ENCODE data around the gene MBD5. TPM values are rescaled to one million over a fixed set of nuclear protein-coding genes. Genes with fewer than 3 reads are reported as not detected.

The MBD5 gene
- total RNA-seq, 1 donor from 2014 or later, result 59.1 TPM

DNA sequence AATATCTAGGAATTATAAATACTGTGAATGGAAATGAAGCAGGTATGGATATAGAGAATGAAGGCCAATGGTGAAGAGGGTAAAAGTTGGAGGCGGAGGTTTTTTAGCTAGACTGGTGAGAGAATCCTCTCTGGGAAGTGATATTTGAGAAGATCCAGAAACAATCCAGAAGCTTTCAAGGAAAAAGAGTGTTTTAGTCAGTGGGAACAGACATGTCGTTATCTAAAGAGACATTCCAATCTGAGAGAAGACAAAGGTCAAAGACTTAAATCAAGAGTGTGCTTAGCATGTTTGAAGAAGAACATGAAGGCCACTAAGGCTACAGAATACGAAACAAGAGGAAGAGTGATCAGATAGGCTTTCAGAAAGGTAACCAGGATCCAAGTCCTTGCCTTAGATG is 211.0 kb downstream of the MBD5 start:
- DNase-seq, result no peak

DNA sequence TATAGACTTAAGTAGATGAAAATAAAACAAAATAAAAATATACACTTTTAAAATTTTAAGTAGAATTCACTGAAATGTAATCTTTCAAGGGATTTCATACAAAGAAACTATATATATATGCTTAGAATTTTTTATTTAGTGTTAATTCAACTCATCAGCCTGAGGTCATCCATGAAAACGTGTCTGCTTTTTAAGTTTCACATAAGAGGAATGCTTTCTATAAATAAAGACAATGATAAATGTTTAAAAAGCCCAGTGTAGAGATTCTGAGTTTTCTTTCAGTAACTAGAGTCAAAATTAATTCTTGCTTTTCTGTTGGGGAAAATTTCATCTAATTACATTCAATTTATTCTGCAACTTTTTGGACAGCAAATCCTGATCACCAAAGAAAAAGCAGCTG is 213.3 kb downstream of the MBD5 start:
- no peak for DNase-seq

DNA sequence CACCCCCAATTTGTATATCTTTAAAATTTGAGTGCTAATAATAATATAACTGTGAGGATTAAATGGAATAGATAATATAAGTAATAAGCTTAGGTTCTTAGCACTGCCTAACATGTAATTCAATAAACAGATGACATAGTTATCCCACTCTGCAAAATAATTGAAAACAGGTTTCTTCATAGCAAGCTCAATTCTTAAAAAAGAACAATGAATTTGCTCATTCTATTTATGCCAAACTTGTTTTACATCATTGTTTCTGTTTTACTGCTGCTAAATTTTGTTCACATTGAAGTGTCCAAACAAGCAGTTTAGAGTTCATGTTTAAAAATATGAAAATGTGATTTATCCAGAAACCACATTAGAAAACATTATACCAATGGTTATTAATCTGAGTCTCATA is 217.0 kb downstream of the MBD5 start:
- no peak for DNase-seq

DNA sequence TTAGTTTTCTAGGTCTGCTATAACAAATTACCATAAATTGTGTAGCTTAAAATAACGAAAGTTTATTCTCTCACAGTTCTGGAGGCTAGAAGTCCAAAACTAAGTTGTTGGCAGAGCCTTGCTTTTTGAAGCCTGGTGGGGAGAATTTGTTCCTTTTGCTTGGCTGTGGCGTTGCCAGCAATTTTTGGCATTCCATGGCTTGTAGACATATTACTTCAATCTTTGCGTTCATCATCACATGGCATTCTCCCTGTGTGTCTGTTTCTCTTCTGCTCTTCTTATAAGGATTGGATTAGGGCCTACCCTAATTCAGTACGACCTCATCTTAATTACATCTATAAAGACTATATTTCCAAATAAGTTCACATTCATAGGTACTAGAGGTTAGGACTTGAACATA is 217.7 kb downstream of the MBD5 start:
- no peak for DNase-seq

DNA sequence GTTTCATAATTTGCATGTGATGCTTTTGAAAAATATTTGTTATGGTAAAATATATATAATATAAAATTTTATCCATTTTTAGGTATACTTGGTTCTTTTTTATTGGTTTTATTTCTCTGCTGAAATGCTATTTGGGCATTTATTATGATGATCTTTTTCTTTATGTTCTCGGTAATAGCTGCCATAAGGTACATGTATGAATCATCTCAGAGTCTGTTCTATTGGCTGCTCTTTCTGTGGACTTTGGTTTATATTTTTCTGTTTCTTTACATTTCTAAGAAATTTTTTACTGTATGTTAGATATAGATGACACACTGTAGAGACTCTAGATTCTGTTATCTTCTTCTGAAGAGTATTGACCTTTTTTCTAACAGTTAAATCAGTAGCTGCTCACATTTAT is 219.9 kb downstream of the MBD5 start:
- no peak for DNase-seq

DNA sequence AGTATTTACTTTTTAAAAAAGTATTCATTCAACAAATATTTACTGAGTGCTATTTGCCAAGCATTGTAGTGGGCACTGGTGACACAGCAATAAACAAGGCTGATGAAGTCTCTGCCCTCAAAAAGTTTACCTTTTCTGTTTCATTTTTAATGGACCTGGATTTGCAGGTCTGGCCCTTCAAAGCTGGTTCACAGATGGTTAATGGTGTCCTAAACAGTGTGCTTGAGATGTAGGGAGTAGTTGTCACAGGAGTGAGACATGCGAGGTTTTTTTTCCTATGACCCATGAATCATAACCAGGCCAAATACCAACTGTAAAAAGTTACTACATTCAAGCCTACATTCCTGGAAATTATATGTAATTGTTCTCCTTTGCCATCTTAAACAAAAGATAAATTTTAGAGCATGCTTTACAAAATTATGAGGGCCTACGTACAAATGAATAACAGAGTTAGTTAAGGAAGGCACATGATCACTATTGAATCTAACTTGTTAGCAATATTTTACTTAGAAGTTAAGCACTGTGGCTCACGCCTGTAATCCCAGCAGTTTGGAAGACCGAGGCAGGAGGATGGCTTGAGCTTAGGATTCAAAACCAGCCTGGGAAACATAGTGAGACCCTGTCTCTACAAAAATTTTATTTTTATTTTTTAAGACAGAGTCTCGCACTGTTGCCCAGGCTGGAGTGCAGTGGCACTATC is 223.9 kb downstream of the MBD5 start:
- no peak for DNase-seq

DNA sequence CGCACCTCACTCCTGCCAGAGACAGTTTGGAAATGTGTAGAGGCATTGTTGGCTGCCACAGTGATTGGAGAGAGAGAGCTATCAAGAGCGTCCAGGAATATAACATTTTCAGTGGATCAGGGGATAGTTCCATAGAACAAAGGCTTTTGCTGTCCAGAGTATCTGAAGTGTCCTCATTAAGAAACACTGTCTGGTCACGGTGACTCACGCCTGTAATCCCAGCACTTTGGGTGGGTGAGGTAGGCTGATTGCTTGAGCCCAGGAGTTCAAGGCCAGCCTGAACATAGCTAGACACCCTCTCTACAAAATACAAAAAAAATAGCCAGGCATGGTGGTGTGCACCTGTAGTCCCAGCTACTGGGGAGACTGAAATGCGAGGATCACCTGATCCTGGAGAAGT is 231.1 kb downstream of the MBD5 start:
- no peak for DNase-seq

DNA sequence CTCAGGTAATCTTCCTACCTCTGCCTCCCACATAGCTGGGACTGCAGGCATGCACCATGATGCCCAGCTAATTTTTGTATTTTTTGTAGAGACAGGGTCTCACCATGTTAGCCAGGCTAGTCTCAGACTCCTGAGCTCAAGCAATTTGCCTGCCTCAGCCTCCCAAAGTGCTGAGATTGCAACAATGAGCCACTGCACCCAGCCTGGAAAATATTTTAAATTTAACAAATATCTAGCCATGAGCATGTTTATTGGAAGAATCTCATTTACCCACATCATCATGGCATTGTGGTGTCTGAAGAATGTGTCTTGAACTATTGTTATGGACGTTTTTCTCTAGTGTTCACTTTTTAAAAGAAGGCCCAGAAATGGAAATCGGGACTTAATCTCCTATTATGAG is 231.8 kb downstream of the MBD5 start:
- DNase-seq, result no peak

DNA sequence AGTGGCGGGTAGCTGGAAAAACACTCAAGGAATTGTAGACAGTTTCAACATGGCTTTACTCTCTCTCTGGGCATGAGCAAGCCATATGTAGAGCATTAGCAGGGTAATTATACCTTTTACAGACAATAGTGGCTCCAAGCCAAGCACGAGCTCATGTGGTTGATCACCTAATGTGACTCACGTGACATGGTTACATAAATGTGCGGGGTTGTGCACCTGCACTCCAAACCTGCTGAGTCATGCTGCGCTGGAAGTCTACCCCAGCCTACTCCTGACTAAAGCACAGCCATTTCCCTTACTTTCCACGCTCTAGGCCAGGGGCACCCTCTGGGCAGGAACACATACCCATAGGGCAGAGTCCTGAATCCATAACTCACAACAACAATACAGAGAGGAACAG is 232.8 kb downstream of the MBD5 start:
- DNase-seq, result no peak

DNA sequence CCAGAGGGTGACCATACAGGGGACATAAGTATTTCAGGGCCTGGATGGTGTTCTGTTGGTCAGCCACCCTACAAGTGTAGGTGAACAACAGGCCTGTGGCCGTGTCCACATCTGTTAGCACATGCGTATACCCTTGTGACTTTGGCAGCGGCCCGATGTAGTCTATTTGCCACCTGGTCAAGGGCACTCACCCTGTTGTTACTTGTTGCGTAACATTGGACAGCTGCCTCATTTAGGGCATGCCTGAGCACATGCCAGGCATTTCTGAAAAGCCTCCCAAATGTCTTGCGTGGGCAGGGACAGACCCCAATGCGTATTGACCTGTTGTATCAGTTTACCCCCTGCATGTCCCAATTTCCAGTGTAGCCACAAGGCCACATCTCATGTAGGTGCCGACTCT is 235.0 kb downstream of the MBD5 start:
- DNase-seq, result no peak

DNA sequence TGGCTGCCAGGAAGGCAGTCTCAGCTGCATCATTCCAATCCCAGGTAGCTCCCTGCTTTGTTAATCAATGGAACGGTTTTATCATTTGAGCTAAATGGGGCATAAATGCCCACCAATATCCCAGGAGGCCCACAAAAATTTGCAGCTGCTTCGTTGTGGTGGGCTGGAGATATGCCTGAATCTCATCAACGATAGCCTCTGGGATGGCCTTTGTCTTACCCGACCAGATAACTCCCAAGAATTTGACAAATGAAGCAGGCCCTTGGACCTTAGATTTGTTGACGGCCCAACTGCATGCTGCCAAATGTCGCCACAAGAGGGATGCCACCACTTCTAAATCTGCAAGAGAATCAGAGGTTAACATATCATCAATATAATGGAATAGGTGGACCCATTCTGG is 236.4 kb downstream of the MBD5 start:
- DNase-seq, result no peak

DNA sequence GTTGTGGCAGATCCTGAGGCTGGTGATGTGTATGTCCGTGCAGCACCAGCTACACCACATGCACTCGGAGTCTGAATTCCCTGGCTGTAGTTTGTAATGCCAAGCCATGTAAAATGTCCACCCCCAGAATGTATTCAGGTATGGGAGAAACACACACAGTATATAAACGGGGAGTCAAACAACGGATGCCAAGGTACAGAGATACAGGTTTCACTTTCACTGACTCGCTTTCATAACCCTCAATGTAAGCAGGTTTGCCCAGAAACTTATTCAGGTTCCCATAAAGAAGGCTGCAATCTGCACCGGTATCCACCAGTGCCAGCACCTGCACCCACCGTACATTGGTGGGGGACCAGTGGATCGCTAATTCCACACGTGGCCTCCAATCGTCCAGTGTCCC is 237.2 kb downstream of the MBD5 start:
- no peak for DNase-seq

DNA sequence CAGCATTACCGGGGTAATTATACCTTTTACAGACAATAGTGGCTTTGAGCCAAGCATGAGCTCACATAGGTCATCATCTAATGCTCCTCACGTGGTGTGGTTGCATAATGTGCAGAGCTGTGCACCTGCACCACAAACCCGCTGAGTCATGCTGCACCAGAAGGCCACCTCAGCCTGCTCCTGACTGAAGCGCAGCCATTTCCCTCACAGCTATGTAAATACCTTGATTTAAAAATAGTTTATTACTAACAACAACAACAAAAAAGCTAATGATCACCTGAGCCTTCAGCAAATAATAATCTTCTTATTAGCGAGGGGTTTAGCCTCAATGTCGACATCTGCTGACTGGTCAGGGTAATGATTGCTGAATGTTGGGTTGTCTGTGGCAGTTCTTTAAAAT is 238.8 kb downstream of the MBD5 start:
- no peak for DNase-seq

DNA sequence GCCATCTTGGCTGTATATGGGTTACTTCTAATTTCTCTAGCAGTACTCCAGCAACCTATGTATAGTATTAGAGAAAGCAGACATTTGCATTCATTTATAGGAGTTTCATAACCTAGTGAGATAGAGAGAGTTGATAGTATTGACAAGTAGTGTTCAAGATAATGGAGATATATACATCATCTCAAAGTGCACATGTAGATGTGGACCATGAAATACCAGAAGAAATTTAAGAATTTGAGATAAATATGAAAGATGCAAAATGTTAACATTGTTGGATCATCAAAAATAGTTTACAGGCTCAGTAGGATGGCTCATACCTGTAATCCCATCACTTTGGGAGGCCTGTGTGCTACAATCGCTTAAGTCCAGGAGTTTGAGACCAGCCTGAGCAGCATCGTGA is 243.0 kb downstream of the MBD5 start:
- no peak for DNase-seq

DNA sequence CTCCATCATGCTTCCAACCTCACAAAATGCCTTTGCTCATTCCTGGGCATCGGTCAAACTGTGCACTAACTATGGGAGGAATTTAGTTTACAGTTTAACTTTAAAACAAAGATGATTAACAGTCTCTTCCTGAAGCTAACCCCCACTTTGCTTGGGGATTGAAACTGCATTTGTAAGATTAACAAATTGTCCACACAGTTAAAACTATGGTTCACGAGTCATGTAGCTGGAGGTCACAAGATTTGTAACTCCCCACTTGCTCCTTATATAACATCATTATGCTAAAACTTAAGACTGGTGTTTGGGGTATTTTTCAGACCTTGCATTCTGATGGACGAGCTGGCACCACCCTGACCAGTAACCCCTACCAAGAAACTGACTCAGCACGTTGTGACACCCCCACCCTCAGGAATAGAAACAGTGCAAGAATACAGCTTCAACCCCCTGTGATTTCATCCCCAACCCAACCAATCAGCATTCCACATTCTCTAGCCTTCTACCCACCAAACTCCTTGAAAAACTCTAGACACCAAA is 252.3 kb downstream of the MBD5 start:
- no peak for DNase-seq

DNA sequence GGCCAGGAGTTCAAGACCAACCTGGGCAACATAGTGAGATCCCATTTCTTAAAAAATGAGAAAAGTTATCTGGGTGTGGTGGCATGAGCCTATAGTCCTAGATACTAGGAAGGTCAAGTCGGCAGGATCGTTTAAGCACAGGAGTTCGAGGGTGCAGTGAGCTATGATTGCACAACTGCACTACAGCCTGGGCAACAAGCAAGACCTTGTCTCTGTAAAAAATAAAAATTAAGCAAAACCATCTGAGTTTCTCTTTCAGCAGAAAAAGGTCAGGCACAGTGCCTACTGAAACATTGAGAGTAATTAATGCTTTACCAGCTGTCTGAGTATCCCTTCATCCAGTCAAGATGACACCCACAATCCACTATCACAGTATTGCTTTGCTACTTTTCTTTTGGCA is 258.3 kb downstream of the MBD5 start:
- DNase-seq, result no peak

DNA sequence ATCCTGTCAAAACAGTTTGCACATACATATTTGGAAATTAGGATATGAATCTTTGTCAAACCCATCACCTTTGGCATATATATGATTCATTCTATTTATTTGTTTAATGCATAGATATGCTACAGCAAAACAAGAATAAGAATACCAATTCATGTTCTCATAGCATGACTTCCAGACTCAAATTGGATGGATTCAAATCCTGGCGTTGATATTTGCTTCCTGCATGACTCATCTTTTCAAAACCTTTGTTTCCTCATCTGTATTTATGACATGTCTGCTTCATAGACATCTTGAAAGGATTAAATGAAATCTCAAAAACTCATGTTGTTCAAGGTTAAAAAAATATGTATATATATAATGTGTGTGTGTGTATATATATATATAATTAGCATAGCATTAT is 261.3 kb downstream of the MBD5 start:
- no peak for DNase-seq

DNA sequence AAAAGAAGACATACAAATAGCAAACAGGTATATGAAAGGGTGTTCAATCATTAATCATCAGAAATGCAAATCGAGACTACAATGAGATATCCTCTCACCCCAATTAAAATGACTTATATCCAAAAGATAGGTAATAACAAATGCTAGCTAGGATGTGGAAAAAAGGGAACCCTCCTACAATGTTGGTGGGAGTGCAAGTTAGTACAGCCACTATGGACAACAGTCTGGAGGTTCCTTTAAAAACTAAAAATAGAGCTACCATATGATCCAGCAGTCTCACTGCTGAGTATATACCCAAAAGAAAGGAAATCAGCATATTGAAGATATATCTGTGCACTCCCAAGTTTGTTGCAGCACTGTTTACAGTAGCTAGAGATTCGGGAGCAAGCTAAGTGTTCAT is 271.5 kb downstream of the MBD5 start:
- no peak for DNase-seq

DNA sequence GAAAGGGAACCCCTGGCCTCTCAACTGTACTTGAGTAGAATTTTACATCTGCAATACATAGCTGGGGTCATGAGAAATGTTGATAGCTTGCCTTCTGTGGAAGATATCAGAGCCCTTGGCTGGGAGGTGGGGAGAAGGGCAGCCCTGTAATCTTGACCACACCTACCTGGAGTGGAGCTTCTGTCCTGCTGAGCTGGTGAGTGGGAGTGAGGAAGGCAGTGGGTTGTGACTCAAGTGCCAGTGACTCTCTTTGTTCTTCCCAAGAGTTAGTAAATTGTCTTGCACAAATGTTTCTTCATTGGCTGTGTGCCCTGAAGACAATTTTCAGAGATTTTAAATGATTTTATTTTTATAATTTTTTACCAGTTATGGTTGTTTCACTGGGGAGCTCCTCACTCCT is 277.3 kb downstream of the MBD5 start:
- DNase-seq, result no peak

DNA sequence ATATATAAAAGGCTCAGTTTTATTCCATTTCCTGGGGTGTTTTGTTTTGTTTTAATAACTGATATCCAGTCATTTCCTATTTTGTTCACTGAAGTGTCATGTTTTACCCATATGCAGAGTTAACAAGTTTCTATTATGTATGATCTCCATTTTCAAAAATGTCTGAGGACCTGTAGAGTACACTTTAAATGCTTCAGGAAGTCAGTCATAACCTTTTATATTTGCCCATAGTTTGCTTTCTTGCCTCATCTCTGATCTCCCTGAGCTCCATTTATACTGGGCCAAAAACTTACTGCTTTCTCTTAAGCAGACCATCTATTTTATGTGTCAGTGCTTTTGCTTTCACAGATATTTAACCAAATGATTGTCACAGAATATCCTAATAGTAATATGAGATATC is 278.7 kb downstream of the MBD5 start:
- no peak for DNase-seq

DNA sequence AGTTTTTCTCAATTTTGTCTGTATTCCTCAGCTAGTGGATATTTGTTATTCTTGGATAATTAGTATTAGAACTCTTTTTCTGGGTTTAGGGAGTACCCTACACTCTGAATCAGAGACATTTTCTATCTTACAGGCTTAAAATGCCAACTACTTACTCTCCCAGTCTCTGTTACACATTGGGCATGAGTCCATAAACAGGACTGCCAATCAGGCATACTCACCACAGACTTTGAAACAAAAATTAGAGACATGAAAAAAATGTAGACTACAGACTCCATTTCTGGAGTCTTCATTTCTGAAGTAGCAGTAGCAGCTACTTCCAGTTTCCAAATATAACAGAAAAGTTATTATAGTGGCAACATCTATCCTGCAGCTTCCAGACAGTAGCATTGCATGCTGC is 279.7 kb downstream of the MBD5 start:
- no peak for DNase-seq

DNA sequence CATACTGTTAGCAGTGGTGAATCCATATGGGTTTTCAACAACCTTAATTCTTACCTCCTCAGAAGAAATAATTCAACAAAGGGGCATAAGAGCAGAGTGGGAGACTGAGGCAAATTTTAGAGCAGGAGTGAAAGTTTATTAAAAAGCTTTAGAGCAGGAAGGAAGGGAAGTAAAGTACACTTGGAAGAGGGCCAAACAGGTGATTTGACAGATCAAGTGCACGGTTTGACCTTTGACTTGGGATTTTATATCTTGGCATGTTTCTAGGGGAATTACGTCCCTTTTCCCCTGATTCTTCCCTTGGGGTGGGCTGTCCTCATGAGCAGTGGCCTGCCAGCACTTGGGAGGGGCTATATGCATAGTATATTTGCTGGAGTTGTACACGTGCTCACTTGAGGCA is 280.5 kb downstream of the MBD5 start:
- DNase-seq, result no peak

DNA sequence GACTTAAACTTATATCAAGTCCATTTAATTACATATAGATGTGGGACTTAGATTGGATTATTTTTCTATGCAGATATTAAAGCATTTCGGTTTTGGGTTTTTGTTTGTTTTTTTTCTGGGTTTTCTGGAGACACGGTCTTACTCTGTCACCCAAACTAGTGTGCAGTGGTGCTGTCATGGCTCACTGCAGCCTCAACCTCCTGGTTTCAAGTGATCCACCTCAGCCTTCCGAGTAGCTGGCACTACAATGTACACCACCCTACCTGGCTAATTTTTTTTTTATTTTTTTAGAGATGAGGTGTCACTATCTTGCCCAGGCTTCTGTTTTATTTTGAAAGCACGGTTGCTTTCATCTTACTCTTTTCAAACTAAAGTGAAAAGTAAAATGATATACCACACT is 281.6 kb downstream of the MBD5 start:
- DNase-seq, result no peak

DNA sequence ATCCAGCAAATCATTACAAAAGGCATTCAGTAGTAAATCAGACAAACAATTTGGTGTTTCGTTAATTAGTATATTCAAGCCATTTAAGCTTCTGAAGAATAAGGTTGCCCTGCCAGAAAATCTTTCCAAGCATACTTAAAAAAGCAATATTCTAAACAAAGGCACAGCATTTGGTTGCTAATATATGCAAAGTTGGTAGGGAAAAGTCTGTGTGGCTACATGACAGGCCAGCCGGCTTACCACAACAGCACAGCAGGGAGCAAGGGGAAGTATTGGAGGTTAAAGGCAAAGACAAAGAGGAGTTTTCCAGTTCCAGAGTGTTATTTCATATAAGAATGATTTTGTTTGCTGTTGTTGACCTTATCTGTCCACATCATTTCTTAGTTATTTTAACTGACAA is 282.3 kb downstream of the MBD5 start:
- no peak for DNase-seq

DNA sequence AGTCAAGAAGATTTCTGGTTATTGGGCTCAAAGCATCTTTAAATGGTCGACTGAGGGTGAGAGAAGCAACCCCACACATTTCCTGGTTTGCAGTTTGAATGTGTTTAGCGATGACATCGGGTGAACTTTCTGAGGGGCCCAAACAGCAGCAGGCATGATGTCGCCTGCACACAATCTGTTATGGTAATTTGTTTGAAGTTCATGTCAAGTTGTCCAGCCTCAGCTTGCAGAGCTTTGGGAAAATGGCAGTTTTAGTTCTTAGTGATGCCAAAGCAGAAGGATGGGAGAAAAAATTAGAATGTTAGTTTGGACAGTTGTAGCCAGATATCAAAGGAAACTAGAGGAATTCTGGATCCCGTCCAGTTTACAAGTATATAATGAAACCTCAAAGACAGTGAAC is 284.6 kb downstream of the MBD5 start:
- no peak for DNase-seq
